HG03025 (cell line): ENCODE results near the gene SH2B2.
"Not testable (repeated sequence)": the region's sequence is repeated elsewhere in the genome, so short reads cannot be mapped to it uniquely, and the experiment has no call there.

ENCODE experiments used
- ATAC-seq: cut with Tn5 transposase; IDR thresholded peaks from one replicate; pipeline ENCODE4 v1.9.1; 2021; ENCODE audit warnings: mild to moderate bottlenecking, moderate library complexity; ENCODE audit not compliant: unreplicated experiment, low FRiP score

Gene SH2B2

DNA sequence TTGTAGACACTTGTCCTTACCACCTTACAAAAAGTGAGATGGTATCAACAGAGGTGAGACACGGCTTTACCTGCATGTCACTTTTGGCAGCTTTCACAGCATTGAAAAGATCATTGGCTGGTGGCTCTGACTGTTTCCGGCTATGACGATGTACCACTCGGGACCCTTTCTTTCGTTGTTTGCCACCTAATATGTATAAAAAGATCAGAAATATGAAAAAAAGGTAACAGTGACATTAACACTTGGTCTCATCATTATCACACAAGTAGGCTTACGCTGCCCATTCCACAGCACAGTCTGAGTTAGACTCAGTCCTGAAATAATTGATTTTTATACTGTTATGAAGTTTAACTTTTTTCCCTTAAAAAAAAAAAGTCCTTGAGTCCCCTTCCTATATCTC is 40.5 kb downstream of the SH2B2 start:
- not testable (repeated sequence) for ATAC-seq

DNA sequence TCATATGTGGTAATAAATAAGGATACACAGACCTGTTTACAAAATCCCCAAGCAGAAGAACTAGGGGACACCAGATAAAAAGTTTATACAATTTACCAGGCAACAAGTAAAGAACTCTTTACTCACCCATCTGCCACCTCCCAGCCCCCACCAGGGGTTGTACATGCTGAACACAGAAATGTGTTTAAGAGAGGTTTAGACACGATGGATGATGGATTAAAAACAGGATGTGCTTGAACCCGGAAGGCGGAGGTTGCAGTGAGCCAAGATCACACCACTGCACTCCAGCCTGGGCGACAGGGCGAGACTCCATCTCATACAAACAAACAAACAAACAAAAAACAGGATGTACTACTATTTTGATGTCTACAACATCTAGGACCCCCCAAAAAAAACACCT is 42.2 kb downstream of the SH2B2 start:
- not testable (repeated sequence) for ATAC-seq

DNA sequence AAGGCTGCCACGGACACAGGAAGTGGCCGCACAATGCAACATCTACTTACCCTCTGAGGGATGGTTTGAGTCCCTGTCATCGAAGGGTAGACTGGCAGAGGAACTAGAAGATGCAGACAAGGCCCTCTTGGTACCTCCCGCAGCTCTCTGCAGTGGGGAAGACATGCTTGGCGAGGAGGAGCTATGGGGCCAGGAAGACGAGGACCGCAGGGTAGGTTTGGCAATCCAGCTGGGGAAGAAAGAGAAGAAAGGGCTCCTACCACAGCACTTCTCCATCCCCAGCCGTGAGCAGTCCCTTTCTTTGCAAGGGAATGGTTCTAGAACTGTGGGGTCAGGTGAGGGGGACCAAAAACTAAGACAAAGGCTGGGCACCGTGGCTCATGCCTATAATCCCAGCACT is 42.7 kb downstream of the SH2B2 start:
- not testable (repeated sequence) for ATAC-seq

DNA sequence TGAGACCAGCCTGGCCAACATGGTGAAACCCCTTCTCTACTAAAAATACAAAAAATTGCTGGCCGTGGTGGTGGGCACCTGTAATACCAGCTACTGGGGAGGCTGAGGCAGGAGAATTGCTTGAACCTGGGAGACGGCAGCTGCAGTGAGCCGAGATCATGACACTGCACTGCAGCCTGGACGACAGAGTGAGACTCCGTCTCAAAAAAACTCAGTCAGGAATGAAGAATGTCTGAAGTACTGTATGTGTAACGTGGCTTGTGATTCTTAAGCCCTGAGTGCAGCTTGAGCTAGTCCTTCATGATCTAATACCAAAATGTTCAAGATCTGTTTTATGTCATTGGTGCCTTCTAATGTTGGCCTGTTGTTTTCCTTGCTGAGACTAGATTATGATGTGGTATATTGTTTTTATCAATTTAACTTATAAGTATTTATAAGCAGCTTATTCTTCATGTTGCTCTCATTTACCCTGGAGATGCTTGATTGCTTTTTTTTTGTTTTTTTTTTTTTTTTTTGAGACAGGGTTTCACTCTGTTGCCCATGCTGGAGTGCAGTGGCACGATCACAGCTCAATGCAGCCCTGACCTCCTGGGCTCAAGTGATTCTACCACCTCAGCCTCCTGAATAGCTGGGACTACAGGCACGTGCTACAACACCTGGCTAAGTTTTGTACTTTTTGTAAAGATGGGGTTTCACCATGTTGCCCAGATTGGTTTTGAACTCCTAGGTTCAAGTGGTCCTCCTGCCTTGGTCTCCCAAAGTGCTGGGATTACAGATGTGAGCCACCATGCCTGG is 44.2 kb downstream of the SH2B2 start:
- not testable (repeated sequence) for ATAC-seq

DNA sequence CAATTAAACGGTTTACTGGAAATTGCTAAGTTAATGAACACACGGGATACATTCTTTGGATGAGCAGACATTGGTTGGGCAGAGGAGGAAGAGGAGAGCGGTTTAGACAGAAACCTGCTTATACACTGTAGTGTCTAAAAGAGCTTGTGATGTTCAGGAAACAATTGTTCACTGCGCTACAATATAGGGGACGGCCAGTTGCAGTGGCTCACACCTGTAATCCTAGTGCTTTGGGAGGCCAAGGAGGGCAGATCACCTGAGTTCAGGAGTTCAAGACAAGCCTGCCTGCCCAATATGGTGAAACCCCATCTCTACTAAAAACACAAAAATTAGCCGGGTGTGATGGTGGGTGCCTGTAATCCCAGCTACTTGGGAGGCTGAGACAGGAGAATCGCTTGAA is 48.9 kb downstream of the SH2B2 start:
- not testable (repeated sequence) for ATAC-seq

DNA sequence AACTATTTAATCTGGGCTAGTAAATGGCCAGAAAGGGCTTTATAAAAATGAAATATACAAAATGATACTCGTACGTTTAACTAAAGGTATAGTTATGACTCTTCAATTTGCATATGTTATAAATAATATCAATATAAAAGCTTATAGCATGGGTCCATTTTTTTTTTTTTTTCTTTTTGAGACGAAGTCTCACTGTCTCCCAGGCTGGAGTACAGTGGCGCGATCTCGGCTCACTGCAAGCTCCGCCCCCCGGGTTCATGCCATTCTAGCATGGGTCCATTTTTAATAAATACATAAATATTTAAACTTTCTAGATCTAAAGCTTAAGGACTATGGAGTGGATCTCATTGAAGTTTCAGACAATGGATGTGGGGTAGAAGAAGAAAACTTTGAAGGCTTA is 50.3 kb downstream of the SH2B2 start:
- ATAC-seq = not testable (repeated sequence)

DNA sequence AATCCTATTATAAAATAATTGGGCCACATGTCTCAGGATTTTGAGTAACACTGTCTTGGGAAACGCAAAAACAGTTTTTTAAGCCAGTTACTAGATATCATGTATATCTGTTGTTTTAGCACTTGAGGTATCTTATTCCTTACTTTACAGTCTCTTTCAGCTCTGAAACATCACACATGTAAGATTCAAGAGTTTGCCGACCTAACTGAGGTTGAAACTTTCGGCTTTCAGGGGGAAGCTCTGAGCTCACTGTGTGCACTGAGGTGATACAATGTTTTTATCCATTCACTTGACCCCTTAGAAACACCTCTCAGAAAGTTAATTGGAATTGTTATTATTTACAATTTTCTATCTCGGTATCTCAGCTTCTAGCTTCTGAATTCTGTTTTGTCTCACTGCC is 50.8 kb downstream of the SH2B2 start:
- ATAC-seq = not testable (repeated sequence)

DNA sequence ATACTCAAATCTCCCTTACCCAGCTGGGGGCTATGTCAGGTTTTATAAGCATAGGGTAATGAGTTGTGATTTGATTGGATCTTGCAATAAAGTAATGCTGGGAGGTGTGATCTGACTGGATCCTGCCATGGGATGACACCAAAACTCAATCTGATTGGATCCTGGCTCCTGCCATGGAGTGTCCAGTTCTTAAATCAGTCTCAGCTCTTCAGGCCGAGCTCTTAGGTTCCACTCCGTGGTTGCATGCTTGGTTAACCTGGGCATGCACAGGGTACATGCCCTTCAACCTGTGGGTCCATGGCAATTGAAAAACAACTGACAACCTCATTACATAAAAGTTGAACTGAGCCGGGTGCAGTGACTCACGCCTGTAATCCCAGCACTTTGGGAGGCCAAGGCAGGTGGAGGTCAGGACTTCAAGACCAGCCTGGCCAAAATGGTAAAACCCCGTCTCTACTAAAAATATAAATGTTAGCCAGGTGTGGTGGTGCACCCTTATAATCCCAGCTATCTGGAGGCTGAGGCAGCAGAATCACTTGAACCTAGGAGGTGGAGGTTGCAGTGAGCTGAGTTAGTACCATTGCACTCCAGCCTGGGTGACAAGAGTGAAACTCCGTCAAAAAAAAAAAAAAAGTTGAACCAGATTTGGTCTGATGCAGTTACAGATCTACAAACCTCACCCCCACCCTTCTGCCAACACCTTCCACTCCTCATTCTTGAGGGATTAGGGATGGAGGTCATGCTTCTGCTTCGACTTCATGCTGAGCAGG is 54.1 kb downstream of the SH2B2 start:
- ATAC-seq = not testable (repeated sequence)

DNA sequence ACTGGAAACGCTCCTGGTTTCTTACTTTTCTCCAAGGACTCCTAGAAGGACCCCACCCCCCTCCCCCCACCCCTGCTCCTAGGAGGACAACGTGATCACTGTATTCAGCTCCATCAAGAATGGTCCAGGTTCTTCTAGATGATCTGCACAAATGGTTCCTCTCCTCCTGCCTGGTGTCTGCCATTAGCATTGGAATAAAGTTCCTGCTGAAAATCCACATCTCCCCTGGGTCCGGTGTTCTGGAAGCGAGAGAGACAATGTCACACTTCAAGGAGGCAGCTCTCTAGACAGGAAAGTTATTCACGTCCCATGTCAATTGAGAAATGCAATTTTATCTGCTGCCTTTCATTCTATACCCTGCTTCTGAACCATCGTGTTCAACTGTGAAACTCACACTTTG is 60.3 kb downstream of the SH2B2 start:
- ATAC-seq = not testable (repeated sequence)

DNA sequence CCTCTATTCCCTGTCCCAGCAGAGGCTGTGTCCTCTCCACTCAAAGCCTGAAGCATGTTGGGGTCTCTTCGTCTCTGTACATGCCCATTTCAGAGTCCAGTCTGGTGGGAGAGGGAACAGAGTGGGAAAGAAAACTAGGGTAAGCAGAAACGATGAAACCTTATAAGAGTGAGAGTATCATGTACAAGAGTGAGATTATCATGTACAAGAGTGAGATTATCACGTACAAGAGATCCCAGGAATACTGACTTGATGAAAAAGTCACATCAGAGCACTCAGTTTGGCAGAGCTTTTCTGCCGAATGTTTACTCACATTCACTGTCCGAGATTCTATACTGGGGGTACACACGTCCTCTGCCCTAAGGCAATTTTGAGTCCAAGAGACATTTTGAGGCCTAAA is 69.7 kb downstream of the SH2B2 start, which contains the start of gene SPDYE6:
Gene SPDYE6, minus strand, starts transcription at position 101 of the 400 bp plus-strand sequence. CDS start 421 bp downstream, outside the sequence.
- not testable (repeated sequence) for ATAC-seq

DNA sequence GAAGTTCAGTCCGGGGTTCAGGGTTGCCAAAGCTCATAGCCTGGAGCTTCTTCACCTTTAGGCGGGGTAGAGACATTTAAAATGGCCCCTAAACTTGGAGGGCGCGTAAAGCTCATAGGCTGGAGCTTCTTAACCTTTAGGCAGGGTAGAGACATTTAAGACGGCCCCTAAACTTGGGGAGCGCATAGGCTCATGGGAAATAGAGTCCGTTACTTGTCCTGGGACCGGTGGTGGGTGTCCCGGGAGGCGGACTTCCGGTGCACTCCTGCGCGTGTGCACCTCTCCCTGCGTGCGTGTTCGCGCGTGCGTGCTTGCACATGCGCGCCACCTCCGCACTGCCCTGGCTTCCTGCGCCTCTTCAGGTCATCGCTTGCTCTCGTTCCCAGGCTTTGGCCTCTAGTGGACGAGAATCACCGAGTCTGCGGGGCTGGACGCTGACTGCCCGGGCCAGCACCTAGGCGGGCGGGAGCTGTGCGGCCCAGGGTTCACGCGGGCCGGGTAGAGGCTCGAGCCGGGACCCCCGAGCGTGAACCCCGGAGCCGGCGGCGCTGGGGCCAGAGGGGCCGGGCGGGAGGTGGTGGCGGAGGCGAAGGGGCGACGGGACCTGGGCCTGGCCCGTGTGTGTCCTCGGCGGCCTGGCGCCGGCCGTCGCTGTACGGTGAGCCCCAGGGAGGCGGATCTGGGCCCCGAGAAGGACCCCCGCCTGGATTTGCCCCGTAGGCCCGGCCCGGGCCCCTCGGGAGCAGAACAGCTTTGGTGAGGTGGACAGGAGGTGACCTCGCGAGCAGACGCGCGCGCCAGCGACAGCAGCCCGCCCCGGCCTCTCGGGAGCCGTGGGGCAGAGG is 77.1 kb downstream of the SH2B2 start:
- peak; percentile 98 for ATAC-seq

DNA sequence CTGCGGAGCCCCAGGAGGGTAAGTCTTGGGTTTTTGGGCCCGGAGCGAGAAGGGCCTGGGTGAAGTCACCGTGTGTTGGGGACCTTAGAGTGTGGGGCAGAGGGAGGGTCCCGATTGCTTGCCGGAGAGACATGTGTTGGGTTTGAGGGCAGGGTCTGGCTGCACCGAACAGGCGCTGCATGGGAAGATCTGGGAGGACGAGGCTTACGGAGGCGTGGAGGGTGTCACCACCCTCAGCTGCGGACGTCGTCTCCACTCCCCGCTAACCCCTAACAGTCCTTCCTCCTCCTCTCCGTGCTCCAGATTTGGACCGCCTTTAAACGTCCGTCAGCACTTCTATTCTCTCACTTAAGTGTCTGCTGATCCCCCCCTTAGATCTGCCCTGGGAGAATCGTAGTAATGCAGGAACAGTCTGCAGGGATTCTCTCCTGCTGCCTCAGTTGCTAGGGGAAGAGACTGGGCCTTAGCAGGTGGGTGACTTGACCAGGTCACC is 77.8 kb downstream of the SH2B2 start:
- not testable (repeated sequence) for ATAC-seq

DNA sequence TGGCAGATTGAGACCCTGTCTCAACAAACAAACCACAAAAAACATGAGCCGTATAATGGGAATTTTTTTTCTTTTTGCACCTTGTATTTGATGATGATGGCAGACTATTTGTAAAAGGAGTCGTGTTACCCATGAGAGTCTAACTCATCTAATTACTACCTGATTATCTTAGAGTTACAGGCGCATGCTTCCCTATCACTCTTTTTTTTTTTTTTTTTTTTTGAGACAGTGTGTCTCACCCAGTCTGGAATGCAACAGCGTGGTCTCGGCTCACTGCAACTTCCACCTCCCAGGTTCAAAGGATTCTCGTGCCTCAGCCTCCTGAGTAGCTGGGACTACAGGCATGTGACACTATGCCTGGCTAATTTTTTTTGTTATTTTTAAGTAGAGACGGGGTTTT is 78.7 kb downstream of the SH2B2 start:
- not testable (repeated sequence) for ATAC-seq

DNA sequence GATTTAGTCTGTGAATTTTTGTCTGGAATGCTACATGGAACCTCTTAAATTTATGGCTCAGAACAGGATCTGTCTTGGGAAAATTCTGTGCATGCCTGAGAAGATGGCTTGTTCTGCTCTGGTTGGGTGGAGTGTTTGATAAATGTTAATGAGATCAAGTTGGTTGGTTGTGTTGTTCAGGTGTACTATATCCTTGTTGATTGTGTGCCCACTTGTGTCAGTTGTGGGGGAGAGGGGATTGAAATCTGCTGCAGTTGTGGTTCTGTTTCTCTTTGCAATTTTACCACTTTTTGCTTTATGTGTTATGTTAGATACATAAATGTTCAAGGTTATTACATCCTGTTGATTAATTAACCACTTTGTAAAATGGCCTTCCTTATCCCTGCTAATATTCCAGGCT is 83.4 kb downstream of the SH2B2 start:
- not testable (repeated sequence) for ATAC-seq
